ENCODE measurements around the gene TRIM25. TPM values are rescaled to one million over a fixed set of nuclear protein-coding genes. Genes with fewer than 3 reads are reported as not detected.

TRIM25 gene
- total and polyA plus RNA-seq, 2 experiments from 2014 or later, result 11.4 to 24.6 TPM

DNA sequence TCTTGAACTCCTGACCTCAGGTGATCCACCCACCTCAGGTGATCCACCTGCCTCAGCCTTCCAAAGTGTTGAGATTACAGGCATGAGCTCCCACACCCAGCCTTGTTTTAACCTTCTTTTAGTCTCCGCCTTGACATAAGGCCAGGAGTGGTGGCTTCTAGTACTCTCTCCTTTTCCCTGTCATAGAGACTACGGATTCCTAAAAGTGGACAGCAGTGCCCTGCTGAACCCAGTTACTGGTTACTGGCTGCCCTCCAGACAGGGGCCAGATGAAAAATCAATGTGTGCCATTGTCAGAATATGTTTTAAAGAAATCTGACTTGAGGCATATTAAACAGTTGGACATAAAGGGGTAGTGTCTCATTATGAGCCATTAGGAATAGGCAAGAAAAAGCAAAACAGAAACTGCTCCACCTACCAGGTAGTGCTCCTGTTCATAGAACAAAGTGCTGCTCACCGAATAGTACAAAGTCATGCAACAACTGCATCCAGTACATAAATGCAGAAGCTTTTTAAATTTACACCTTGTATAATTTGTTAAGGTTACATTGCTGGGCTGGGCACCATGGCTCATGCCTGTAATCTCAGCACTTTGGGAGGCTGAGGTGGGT lies 32.1 kb downstream of the TRIM25 start:
- DNase-seq (ENCODE audit: low spot score), result no peak
- H3K9me2 ChIP-seq (replicated peaks; ENCODE audit: insufficient read depth), result no peaks in the 10 kb centered on the region
- no peaks in the 10 kb centered on the region for H3K9me3 ChIP-seq (ENCODE audit: low read depth)
- no peaks in the 10 kb centered on the region for H4K20me1 ChIP-seq (ENCODE audit: insufficient read depth, poor library complexity, severe bottlenecking)
- H3K79me2 ChIP-seq, result no peaks in the 10 kb centered on the region
- H3K36me3 ChIP-seq (replicated peaks; ENCODE audit: insufficient read depth, low read depth), result no peaks in the 10 kb centered on the region
- 96% methylated on average over 3 of the region's 3 CpGs for WGBS (ENCODE audit: low lambda C conversion rate, missing lambda C conversion rate)
- TF ChIP-seq EZH2 (IDR thresholded peaks at IDR 0.05; ENCODE audit: borderline replicate concordance) (no peak), EZH2phosphoT487 (IDR thresholded peaks at IDR 0.05; ENCODE audit: low read depth, severe bottlenecking, unreplicated experiment) (no peak)
- TF ChIP-seq, protein P1, sequence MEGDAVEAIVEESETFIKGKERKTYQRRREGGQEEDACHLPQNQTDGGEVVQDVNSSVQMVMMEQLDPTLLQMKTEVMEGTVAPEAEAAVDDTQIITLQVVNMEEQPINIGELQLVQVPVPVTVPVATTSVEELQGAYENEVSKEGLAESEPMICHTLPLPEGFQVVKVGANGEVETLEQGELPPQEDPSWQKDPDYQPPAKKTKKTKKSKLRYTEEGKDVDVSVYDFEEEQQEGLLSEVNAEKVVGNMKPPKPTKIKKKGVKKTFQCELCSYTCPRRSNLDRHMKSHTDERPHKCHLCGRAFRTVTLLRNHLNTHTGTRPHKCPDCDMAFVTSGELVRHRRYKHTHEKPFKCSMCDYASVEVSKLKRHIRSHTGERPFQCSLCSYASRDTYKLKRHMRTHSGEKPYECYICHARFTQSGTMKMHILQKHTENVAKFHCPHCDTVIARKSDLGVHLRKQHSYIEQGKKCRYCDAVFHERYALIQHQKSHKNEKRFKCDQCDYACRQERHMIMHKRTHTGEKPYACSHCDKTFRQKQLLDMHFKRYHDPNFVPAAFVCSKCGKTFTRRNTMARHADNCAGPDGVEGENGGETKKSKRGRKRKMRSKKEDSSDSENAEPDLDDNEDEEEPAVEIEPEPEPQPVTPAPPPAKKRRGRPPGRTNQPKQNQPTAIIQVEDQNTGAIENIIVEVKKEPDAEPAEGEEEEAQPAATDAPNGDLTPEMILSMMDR (IDR thresholded peaks at IDR 0.05; ENCODE audit: poor library complexity), result no peak
- no peaks in the 10 kb centered on the region for H3K27me3 ChIP-seq
- peaks cover 8% of the 10 kb centered on the region for H3K4me1 ChIP-seq (ENCODE audit: insufficient read depth)
- H3K4me3 ChIP-seq, result no peak overlapping the region
- H3K27ac ChIP-seq, result no peak overlapping the region
- H3K4me2 ChIP-seq, result no peak overlapping the region
- H2AFZ ChIP-seq, result no peak overlapping the region

DNA sequence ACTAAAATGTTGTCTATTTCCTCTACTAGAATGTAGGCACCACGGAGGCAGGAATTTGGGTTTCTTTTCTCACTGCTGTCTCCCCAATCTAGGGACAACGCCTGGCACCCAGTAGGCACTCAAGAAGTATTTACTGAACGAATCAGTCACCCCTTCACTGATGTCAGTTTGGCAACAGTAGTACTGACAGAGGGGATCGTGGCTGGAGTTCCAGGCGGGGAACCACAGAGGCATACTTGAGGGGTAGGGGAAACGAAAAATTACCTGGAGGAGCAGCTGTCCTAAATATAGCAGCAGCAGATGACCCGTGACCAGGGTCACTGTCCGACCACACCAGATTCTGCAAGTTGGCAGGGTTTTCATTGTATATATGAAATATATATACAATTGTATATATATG lies 33.3 kb downstream of the TRIM25 start:
- no peaks in the 10 kb centered on the region for H3K27me3 ChIP-seq
- H3K4me2 ChIP-seq, result no peak overlapping the region
- no peak overlapping the region for H3K4me3 ChIP-seq
- H3K4me1 ChIP-seq (ENCODE audit: insufficient read depth), result no peaks in the 10 kb centered on the region
- TF ChIP-seq EZH2 (IDR thresholded peaks at IDR 0.05; ENCODE audit: borderline replicate concordance) (no peak), EZH2phosphoT487 (IDR thresholded peaks at IDR 0.05; ENCODE audit: low read depth, severe bottlenecking, unreplicated experiment) (no peak)
- TF ChIP-seq, protein P1 (IDR thresholded peaks at IDR 0.05; ENCODE audit: poor library complexity), result no peak
- H3K36me3 ChIP-seq (replicated peaks; ENCODE audit: insufficient read depth, low read depth), result no peaks in the 10 kb centered on the region
- H4K20me1 ChIP-seq (ENCODE audit: insufficient read depth, poor library complexity, severe bottlenecking), result no peaks in the 10 kb centered on the region
- H3K79me2 ChIP-seq, result no peaks in the 10 kb centered on the region
- no peaks in the 10 kb centered on the region for H3K9me2 ChIP-seq (replicated peaks; ENCODE audit: insufficient read depth)
- H3K27ac ChIP-seq, result no peak overlapping the region
- H3K9me3 ChIP-seq (ENCODE audit: low read depth), result no peaks in the 10 kb centered on the region
- DNase-seq (ENCODE audit: low spot score), result no peak
- 89% methylated on average over 8 of the region's 8 CpGs for WGBS (ENCODE audit: low lambda C conversion rate, missing lambda C conversion rate)
- H2AFZ ChIP-seq, result no peak overlapping the region

DNA sequence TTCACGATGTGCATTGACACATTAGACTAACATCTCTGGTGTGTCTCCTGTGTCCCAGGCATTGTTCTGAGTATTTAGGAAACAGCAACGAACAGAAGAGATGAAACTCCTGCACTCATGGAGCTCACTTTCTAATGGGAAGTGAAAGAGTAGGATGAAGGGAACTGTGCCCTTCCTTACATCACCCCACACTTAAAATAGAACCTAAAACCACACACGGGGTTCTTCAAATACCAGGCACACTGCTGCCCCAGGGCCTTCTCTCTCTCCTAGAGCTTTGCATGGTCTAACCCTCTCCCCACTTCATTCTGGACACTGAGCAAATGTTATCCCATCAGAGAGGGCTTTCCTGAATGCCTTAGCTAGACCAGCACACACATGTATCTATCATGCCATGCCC lies 33.7 kb downstream of the TRIM25 start:
- H3K27me3 ChIP-seq, result no peaks in the 10 kb centered on the region
- no peaks in the 10 kb centered on the region for H3K79me2 ChIP-seq
- 90% methylated on average over 3 of the region's 3 CpGs for WGBS (ENCODE audit: low lambda C conversion rate, missing lambda C conversion rate)
- DNase-seq (ENCODE audit: low spot score), result no peak
- TF ChIP-seq, protein P1 (IDR thresholded peaks at IDR 0.05; ENCODE audit: poor library complexity), result no peak
- TF ChIP-seq EZH2phosphoT487 (IDR thresholded peaks at IDR 0.05; ENCODE audit: low read depth, severe bottlenecking, unreplicated experiment) (no peak), EZH2 (IDR thresholded peaks at IDR 0.05; ENCODE audit: borderline replicate concordance) (no peak)
- H3K4me3 ChIP-seq, result no peak overlapping the region
- H3K9me3 ChIP-seq (ENCODE audit: low read depth), result no peaks in the 10 kb centered on the region
- H3K9me2 ChIP-seq (replicated peaks; ENCODE audit: insufficient read depth), result no peaks in the 10 kb centered on the region
- no peaks in the 10 kb centered on the region for H3K4me1 ChIP-seq (ENCODE audit: insufficient read depth)
- H3K27ac ChIP-seq, result no peak overlapping the region
- H4K20me1 ChIP-seq (ENCODE audit: insufficient read depth, poor library complexity, severe bottlenecking), result no peaks in the 10 kb centered on the region
- no peaks in the 10 kb centered on the region for H3K36me3 ChIP-seq (replicated peaks; ENCODE audit: insufficient read depth, low read depth)
- no peak overlapping the region for H3K4me2 ChIP-seq
- H2AFZ ChIP-seq, result no peak overlapping the region
